HG03159 (cell line): Measurements from ENCODE around the gene ZBBX.

Experiments
- ATAC-seq: cut with Tn5 transposase; IDR thresholded peaks from one replicate; pipeline ENCODE4 v1.9.1; 2021; ENCODE audit warnings: mild to moderate bottlenecking, moderate library complexity; ENCODE audit not compliant: unreplicated experiment

The ZBBX gene

GRCh38 chr3:167318996-167319615 is 61.0 kb downstream of the ZBBX start:
- ATAC-seq, result no peak

DNA sequence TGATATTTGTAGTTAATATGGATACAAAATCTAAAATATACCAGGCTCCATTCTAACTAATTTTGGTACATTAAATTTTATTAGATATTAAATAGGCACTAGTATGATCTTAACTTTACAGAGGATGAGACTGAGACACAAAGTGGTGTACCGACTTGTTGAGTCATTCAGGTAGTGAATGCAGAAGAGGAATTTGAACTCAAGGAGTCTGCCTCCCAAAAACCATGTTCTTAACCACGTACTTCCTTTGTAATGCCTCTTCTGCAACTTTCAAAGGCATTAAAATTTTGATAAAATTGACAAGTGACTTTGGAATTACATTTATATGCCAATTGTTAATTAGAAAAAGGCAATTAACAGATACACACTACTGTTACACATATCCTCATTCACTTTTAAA is 61.8 kb downstream of the ZBBX start:
- no peak for ATAC-seq

DNA sequence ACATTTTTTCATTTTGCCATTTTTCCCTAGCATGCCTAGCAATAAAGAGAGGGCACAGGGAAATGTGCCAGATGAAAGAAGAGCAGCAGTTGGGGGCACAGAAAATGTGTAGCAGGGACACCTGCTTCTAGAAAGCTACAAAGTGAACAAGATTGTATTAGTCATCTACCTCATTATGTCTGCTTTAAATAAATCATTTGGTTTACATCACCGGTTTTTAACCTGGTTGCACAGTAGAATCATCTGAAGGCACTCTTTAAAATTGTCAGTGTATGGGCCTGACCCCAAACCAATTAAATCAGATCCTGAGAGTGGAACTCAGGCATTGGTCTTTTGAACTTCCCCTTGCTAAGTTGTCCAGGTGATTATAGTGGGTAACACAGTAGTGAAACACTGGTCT is 73.8 kb downstream of the ZBBX start:
- ATAC-seq, result no peak

GRCh38 chr3:167305340-167305890 is 74.7 kb downstream of the ZBBX start:
- ATAC-seq, result no peak

DNA sequence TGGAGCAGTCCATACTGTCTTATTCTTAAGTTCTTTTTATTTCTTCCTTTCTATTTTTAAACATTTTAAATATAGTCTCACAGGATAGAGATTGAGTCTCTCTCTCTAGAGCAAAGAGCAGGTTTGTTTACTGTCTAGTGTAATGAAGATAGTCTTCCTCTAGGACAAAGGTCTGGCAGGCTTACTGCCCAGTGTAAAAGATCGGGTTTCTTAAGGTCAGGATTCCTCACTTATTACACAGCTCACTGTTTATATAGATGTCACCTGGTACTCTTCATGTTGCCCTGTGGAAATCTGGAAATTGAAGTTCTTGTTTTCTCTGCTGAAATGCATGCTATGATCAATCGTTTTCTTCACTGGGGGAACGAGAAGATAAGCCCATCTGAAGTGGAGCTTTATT is 76.0 kb downstream of the ZBBX start:
- ATAC-seq, result no peak

DNA sequence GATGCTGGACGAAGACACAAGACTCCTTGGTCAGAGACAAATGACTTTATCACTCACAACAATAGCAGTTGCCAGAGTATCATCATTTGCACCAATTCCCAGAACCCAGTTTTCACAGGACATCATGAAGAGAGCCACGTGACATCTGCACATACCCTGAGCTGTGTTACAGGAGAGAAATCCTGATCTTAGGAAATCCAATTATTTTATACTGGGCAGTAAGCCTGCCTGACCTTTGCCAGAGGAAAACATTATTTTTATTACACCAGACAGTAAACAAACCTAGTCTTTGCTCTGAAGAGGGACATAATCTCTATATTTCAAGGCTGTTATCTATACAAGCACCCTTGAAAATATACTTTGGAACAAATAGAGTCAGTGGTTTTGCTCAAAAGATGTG is 77.4 kb downstream of the ZBBX start:
- ATAC-seq, result no peak

GRCh38 chr3:167300207-167300606 is 79.9 kb downstream of the ZBBX start:
- ATAC-seq, result no peak

DNA sequence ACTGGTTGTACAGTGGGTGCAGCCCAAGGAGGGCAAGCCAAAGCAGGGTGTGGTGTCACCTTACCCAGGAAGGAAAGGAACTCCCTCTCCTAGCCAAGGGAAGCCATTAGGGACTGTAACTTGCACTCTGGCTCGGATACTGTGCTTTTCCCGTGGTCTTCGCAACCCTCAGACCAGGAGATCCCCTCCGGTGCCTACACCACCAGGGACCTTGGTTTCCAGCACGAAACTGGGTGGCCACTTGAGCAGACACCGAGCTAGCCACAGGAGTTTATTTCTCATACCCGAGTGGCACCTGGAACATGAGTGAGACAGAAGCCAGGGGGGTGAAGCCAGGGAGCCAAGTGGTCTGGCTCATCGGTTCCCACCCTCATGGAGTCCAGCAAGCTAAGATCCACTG is 90.7 kb downstream of the ZBBX start:
- no peak for ATAC-seq

DNA sequence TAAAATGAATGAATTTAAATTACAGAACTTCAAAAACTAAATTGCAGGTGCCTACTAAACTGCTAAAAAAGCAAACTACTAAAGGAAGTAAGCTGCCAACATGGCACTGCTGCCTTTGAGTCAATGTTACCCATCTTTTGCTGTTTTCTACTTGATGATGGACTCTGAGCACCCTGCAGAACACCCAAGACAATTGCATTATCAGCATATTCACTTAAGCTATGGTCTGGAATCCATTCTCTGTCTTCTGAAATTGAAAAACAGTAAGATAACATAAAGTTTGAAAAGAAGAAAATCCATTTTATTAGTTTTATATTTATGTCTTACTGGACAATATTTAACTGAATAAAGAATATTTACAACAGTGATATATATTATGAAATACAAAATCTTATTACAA is 91.4 kb downstream of the ZBBX start:
- ATAC-seq, result no peak

DNA sequence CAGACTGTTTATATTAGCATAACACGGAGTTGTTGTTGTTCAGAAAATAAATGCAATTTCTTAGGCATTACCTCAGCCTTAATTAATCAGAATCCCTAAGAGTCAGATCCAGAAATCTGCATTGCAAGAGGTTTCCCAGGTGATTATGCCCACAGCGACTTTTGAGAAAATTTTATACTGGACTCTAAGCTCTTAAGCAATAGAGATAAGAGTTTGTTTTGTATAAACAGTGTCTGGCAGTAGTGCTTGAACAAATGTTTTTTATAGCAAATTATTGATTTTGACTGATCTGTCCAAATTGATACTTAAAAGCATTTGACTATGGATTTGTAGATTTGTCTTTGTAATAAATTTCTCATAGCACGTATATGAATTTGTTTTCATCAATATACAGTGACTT is 92.8 kb downstream of the ZBBX start:
- no peak for ATAC-seq

GRCh38 chr3:167274141-167274874 is 105.8 kb downstream of the ZBBX start:
- no peak for ATAC-seq

DNA sequence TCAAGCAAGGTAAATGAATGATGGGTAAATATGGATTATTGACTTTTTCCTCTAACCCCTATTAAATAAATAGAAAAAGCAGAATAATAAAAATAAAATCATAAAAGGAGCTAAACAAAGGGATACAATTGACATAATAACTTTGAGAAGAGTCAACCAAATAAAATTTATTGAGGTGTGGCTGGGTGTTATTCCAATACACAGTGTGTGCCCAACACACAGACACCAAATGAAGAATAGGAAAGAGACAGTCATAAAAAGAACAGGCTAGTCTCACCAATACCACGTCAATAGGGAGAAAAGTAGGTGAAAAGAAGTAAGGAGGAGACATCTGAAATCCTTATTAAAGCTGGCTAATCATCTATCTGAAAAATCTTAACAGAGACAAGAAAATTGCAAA is 127.1 kb downstream of the ZBBX start:
- ATAC-seq, result no peak

DNA sequence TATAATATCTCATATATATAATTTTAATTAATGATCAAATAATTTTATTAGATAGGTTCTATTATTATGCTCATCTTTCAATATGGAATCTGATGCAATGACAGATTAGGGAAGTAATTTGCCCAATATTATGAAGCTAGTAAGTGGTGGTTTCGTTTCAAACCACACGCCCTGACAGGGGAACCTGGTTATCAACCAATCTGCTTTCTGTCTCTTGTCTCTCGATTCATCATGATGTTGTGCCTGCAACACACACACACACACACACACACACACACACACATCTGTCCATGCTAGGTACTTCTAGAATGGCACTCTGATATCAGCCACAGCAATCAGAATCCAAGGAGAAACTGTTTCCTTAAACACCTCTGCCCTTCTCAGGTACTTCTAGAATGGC is 128.4 kb downstream of the ZBBX start:
- ATAC-seq, result no peak

DNA sequence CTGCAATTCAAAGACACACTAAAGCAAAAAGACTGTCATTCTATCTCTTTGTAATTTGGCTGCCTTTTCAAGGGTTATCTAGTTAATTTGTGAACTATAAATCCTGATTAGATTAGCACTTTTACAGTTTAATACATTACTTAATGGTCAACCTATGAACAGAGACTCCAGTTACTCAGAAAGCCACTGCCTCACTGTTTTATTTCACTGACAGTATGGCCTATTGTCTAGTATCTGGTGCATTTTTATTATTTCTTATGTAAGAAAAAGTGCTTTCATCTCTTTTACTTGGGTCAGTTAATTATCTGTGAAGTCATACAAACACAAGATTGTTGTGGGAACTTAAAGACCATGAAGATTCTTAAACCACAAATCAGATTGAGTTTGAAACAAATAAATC is 133.8 kb downstream of the ZBBX start:
- ATAC-seq, result no peak

DNA sequence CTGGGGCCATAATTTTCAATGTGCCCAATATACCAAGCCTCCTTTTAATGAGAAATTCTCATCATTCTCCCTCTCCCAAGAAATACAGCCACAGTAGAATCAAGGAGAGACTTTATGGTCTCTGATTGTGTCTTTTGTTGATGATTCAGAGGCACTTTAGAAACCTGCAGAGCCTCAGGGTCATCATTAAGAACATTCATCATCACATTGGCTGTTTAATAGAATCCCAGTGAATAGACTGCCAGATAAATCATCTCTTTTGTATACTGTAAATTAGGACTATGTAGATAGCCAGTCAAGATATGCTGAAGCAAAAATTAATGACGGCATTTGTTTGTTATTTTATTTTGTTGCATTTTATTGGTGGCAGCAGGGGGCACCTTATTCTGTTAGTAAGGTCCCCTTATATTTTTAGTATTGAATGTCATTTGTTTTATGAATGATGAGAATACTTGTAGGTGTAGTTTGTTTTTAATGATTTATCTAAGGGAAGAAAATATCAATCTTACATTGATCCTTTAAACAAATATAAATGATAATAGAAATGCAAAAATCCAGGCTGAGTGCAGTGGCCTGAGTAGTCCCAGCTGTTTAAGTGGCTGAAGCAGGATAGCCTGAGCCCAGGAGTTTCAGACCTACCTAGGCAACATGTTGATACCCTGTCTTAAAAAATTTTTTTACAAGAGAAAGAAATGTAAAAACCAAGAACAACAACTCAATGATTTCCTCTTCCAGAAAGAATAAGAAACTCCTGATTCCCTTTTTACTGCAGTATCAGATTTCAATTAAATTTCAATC is 138.8 kb downstream of the ZBBX start:
- no peak for ATAC-seq

DNA sequence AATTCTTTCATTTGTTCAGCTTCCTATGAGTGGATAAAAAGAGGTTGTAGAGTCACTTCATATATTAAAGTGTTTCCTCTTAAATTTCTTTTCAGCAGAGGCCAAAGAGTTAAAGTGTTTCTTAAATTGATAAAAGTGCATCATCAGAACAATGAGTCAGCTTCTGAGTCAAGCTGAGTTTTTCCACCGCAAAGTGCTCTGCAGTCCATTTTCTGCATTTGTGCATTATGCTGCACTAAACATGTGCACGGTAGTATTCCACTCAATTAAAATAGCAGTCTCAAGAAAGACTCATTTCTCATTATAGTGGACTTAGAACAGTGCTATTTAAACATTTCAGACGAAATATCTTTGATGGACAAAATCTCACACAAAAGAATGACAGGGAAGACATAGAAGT is 152.0 kb downstream of the ZBBX start:
- no peak for ATAC-seq

DNA sequence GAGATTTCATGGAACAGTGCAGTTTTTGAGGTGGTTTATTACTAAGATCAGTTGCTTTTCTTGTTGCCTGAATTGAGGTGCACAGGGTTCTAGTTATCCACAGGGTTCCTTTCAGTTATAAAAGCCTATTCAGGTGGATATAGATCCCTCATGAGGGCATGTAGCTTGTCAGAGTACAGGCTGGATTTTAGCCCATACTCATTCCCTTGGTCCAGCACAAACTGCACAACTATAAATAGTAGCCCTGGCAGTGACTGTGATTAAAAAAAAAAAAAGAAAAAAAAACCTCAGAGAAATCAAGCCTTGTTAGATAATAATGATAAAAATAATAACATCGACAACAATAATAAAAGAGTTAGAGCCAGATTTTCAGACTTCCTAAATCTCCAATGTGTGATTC is 154.3 kb downstream of the ZBBX start:
- no peak for ATAC-seq

DNA sequence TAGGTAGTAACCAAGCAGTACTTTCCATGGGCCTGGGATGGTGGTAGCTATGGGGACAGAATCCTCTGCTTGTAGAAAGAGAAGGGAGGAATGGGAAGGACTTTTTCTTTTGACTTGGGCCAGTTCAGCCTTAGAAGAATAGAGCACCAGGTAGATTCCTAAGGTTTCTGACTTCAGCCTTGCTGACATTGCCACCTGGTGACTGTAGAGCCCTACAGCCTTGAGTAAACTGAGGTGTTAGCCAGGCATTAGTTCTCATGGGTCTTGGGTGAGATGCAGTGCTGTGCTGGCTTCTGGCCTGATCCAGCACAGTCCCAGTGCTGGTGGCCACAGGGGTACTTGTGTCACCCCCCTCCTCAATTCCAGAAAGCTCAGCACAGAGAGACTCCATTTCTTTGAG is 171.1 kb downstream of the ZBBX start:
- no peak for ATAC-seq

DNA sequence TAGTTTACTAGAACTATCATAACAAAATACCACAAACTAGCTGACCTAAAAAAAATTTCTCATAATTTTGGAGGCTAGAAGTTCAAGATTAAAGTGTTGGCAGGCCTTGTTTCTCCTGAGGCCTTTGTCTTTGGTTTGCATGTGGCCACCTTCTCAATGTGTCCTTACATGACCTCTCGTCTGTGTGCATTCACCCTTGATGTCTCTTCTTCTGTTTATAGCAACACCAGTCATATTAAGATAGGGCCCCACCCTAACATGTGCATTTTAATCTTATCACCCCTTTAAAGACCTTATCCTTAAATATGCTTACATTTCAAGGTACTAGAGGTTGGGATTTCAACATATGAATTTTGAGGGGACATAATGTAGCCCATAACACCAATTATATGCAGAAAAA is 177.0 kb downstream of the ZBBX start:
- ATAC-seq, result no peak

DNA sequence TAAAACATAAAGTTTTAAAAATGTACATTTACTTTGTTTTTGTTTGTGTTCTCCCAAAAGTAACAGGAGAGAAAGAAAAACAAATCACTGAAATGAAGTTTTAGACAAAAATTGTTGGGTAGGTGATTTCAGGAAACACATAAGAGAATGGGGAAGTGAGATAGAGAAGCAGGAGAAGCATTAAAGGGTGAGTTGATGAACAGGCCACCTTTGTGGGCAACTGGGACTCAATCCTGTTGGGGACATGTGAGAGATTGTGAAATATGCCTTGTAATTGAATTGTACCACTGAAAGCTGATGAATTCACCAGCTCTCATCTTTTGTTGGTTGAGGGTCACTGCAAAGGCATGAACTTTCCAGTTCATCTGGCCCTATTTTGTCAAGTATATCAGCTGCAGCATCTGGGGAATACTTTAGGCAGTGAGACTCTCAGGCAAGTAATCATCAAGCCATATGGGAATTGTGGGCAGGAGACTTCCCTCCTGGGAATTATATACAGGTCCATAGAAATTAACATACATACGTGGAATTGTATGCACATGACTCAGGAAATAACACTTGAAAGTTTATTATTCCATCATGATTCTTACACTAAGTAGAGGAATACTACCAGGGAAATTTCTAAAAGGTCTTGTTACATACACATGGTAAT is 181.0 kb downstream of the ZBBX start:
- ATAC-seq, result peak; percentile 63
